Activated T-helper 1 cell treated with anti-CD3 and anti-CD28 coated beads, Interleukin-12 subunit alpha, Interleukin-12 subunit beta, Interleukin-2, Interleukin-4 antibody, amounts not matched to agents 30 ng/mL and 10 ng/mL and 1 ng/mL, durations not matched to agents 14 hours and 24 hours and 36 hours (primary cell): ENCODE measurements around the gene RPL14. TPM values are rescaled to one million over a fixed set of nuclear protein-coding genes. Genes with fewer than 3 reads are reported as not detected.
"Not testable (repeated sequence)": the region's sequence is repeated elsewhere in the genome, so short reads cannot be mapped to it uniquely, and the experiment has no call there.

Experiments
- DNase-seq: peaks from one replicate; pipeline ENCODE4 v3.0.0; 2021; ENCODE audit warnings: low spot score
- H3K27ac Mint-ChIP-seq: one replicate; pipeline ENCODE4 v1.8.0; 2021; ENCODE audit warnings: mild to moderate bottlenecking, mixed read lengths
- H3K27me3 Mint-ChIP-seq: one replicate; pipeline ENCODE4 v1.8.0; 2022; ENCODE audit warnings: mild to moderate bottlenecking, moderate library complexity, mixed read lengths; ENCODE audit not compliant: insufficient read depth
- H3K36me3 Mint-ChIP-seq: one replicate; pipeline ENCODE4 v1.8.0; 2021; ENCODE audit warnings: low read depth, mixed read lengths
- H3K4me1 Mint-ChIP-seq: one replicate; pipeline ENCODE4 v1.8.0; 2021; ENCODE audit warnings: low read depth, mixed read lengths
- H3K4me3 Mint-ChIP-seq: one replicate; pipeline ENCODE4 v1.8.0; 2021; ENCODE audit warnings: mild to moderate bottlenecking, moderate library complexity, mixed read lengths
- H3K9me3 Mint-ChIP-seq: one replicate; pipeline ENCODE4 v1.8.0; 2021; ENCODE audit warnings: mixed read lengths
- intact Hi-C: fragments of 100-400 bp; cut with micrococcal nuclease; formaldehyde crosslinking; loops from one replicate; pipeline ENCODE4 v1.15.1; 2024
- total RNA-seq: library from RNA; stranded (reverse); gene quantifications from 2 replicates; pipeline ENCODE4 v1.2.3, GENCODE V29; 2022

RPL14 gene
- total RNA-seq, 1 donor from 2014 or later, result 2,245 TPM

DNA sequence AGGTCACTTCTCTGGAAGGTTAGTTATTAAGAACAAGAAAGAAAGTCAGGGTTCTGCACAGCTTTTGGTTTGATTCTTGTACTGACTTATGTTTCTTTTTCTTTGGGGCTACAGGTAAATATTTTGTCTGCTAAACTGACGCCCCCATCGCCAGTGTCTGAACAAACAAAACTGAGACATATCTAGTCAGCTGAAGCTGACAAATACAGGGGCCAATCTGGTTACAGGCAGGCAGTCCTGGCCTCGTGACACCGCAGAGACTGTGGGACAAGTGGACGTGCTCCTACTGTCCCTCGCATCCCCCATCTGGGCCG, 4.6 kb upstream of the RPL14 start:
- Mint-ChIP-seq H3K4me1 (peaks cover 35% of the 10 kb centered on the region), H3K27ac (peak overlapping the region; percentile 96), H3K9me3 (no peaks in the 10 kb centered on the region), H3K36me3 (peaks cover 5% of the 10 kb centered on the region), H3K27me3 (no peaks in the 10 kb centered on the region), H3K4me3 (peak overlapping the region; percentile 91)
- no peak for DNase-seq
- intact Hi-C loops, result loop anchor here (1.0 to 2.0 kb wide), 4 partner anchors 54 to 1560 kb away; partner anchors contain the start of genes CTNNB1 and ZNF620

DNA sequence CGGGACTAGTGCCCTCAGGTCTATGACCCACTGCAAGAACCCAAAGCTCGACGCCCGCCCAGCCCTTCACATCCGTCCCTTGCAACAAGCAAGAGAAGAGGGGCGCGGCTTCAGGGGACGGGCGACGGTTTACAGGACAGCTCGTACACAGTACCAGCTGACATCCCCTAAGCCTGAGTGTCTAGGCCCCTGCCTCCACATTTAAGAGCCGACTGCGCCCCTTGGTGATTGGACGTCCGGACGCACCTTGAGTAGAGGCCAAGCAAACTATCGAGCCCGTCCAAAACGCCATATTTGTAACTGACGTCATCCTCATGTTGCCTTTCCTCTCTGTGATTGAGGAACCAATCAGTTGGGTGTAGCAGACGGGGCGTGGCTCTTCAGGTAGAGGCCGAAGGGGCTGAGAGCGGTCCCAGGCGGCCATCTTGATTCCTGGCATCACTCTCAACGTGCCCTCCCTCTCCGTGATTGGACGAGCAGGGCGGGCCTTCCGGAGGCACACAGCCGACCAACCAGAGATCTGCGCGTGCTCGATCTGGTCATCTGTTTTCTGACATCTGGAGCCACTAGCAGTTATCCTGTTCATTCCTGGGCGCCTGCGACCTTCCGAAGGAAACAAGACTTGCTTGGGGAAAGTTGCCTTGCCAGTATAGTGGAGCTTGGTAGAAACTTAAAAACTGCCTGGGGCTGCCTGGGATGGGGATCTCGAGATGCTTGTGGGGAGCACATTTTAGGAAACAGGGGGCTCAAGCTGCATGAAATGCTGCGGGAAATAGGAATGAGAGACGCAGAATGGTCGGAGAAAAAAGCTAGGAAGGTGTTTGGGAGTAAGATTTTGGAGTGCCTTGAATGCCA, 4.0 kb upstream of the RPL14 start:
- Mint-ChIP-seq H3K36me3 (peaks cover 10% of the 10 kb centered on the region), H3K4me3 (peak overlapping the region; percentile 91), H3K4me1 (peaks cover 40% of the 10 kb centered on the region), H3K27me3 (no peaks in the 10 kb centered on the region), H3K9me3 (no peaks in the 10 kb centered on the region), H3K27ac (peak overlapping the region; percentile 96)
- DNase-seq, result peak; percentile 95
- intact Hi-C loops, result loop anchor here (1.0 to 2.0 kb wide), 8 partner anchors 24 to 1560 kb away; partner anchors contain the start of genes CTNNB1, EIF1B, ULK4 and ZNF619

DNA sequence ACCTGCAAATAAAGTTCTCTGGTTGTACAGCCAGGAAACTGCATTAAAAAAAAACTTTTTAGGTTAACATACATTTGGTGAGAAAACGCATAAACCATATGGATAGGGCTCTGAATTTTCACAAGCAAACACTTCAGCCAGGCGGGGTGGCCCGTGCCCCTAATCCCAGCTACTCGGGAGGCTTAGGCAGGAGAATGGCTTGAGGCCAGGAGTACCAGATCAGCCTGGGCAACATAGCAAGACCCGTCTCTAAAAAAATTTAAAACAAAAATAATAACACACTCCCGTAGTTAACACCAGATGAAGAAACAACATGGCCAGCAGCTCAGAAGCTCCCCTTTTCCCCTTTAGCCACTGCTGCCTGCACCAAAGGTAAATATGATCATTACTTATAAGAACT, 3.2 kb upstream of the RPL14 start:
- Mint-ChIP-seq H3K4me3 (peak overlapping the region; percentile 91), H3K4me1 (peaks cover 49% of the 10 kb centered on the region), H3K36me3 (peaks cover 17% of the 10 kb centered on the region), H3K27me3 (no peaks in the 10 kb centered on the region), H3K9me3 (no peaks in the 10 kb centered on the region), H3K27ac (no peak overlapping the region)
- intact Hi-C loops, result loop anchor here (1.0 to 2.0 kb wide), 6 partner anchors 23 to 1559 kb away; partner anchors contain the start of genes EIF1B, ULK4, ZNF619 and ZNF620
- DNase-seq, result no peak

DNA sequence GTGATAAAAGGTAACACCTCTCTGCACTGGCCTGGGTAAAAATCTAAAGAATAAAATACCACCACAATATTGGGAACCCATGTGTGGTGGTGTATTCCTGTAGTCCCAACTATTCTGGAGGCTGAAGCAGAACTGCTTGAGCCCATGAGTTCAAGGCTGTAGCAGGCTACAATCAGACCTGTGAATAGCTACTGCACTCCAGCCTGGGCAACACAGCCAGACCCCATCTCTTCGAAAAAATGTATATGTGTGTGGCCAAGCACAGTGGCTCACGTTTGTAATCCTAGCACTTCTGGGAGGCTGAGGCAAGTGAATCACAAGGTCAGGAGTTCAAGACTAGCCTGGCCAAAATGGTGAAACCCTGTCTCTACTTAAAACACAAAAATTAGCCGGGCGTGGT, 1.8 kb upstream of the RPL14 start:
- H3K27ac Mint-ChIP-seq, result no peak overlapping the region

DNA sequence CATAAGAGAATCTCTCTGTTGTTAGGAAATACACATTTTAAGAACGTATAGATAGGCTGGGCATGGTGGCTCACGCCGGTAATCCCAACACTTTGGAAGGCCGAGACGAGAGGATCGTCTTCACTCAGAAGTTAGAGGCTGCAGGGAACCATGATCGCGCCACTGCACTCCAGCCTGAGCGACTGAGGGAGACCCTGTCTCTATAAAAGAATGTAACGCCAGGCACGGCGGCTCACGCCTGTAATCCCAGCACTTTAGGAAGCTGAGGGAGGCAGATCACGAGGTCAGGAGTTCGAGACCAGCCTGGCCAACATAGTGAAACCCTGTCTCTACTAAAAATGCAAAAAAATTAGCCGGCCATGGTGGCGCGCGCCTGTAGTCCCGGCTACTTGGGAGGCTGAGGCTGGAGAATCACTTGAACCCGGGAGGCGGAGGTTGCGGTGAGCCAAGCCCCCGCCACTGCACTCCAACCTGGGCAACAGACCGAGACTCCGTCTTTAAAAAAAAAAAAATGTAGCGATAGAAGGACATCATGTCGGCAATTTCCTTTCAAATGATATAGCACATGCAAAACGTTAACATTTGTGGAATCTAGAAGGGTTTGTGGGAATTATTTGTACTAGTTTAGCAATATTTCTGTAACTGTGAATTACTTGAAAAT, 730 bp upstream of the RPL14 start:
- intact Hi-C loops, result loop anchor here (5.0 kb wide), 2 partner anchors 1049 to 1636 kb away; partner anchors contain the start of genes RPSA and TRAK1
- Mint-ChIP-seq H3K27ac (peak overlapping the region; percentile 97), H3K36me3 (peaks cover 32% of the 10 kb centered on the region), H3K4me1 (peaks cover 53% of the 10 kb centered on the region), H3K4me3 (peak overlapping the region; percentile 97), H3K27me3 (no peaks in the 10 kb centered on the region), H3K9me3 (no peaks in the 10 kb centered on the region)
- no peak for DNase-seq

More for the DNA sequence above, 1.8 kb upstream of the RPL14 start:
- peaks cover 53% of the 10 kb centered on the region for H3K4me1 Mint-ChIP-seq
- peak overlapping the region; percentile 97 for H3K4me3 Mint-ChIP-seq
- intact Hi-C loops, result loop anchor here (5.0 kb wide), 2 partner anchors 1048 to 1637 kb away; partner anchors contain the start of genes RPSA and TRAK1
- no peaks in the 10 kb centered on the region for H3K9me3 Mint-ChIP-seq
- no peak for DNase-seq
- no peaks in the 10 kb centered on the region for H3K27me3 Mint-ChIP-seq
- peaks cover 27% of the 10 kb centered on the region for H3K36me3 Mint-ChIP-seq

DNA sequence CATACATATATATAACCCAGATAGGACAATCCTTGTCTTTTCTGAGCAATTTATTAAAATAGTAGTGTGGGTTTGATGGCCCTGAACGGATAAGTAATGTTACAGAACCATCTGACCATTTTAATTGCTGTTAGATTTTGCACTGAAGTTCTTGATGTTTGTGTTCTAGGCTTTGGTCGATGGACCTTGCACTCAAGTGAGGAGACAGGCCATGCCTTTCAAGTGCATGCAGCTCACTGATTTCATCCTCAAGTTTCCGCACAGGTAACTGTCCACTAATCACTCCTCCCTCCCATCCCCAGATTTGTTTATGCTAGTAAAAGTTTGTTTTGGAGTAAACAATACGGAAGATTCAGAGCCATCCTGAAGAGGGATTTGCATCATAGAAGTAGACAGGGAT, 1.3 kb downstream of the RPL14 start:
- Mint-ChIP-seq H3K4me3 (peak overlapping the region; percentile 97), H3K27ac (peak overlapping the region; percentile 96), H3K9me3 (no peaks in the 10 kb centered on the region), H3K27me3 (no peaks in the 10 kb centered on the region), H3K36me3 (peaks cover 43% of the 10 kb centered on the region), H3K4me1 (peaks cover 44% of the 10 kb centered on the region)
- intact Hi-C loops, result loop anchor here (5.0 kb wide), 2 partner anchors 1051 to 1634 kb away; partner anchors contain the start of genes RPSA and TRAK1
- no peak for DNase-seq

DNA sequence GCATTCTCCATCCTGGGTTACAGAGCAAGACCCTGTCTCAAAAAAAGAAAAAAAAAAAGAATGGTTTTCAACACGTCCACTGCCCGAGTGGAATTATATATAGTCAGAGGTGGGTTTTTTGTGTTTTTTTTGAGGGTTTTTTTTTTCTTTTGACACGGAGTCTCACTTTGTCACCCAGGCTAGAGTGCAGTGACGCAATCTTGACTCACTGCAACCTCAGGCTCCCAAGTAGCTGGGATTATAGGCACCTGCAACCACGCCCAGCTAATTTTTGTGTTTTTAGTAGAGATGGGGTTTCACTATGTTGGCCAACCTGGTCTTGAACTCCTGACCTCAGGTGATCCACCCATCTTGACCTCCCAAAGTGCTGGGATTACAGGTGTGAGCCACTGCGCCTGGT, 3.3 kb downstream of the RPL14 start:
- Mint-ChIP-seq H3K4me3 (peak overlapping the region; percentile 42), H3K36me3 (peaks cover 60% of the 10 kb centered on the region), H3K4me1 (peaks cover 46% of the 10 kb centered on the region)
- H3K27ac Mint-ChIP-seq, H3K9me3 Mint-ChIP-seq, intact Hi-C loops, DNase-seq, H3K27me3 Mint-ChIP-seq: not testable (repeated sequence)

DNA sequence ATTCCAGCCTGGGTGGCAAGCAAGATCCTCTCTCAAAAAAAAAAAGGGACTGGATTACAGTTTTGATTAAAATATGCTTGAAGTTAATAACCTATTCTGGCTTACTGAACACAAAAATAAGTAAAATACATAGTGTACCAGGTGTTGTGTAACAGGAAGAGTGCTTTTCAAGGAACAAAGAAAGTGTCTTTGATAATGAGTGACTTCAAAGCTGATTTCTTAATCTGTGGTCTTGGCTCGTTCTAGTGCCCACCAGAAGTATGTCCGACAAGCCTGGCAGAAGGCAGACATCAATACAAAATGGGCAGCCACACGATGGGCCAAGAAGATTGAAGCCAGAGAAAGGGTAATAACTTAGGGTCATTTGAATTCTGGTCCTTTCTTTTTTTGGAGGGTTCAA, 4.0 kb downstream of the RPL14 start:
- no peaks in the 10 kb centered on the region for H3K27me3 Mint-ChIP-seq
- no peak overlapping the region for H3K4me3 Mint-ChIP-seq
- no peak for DNase-seq
- peaks cover 64% of the 10 kb centered on the region for H3K36me3 Mint-ChIP-seq
- intact Hi-C loops, result no loop called here
- no peaks in the 10 kb centered on the region for H3K9me3 Mint-ChIP-seq
- no peak overlapping the region for H3K27ac Mint-ChIP-seq
- peaks cover 46% of the 10 kb centered on the region for H3K4me1 Mint-ChIP-seq

DNA sequence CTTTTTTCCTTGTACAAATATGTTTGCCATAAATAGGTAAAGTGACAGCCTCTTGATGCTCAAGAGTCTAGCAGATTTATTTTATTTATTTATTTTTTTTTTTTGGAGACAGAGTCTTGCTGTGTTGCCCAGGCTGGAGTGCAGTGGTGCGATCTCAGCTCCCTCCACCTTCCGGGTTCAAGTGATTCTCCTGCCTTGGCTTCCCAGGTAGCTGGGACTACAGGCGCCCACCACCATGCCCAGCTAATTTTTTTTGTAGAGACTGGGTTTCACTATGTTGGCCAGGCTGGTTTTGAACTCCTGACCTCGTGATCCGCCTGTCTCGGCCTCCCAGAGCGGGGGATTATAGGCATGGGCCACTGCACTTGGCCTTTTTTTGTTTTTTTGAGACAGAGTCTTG, 5.7 kb downstream of the RPL14 start:
- H3K27me3 Mint-ChIP-seq, intact Hi-C loops, DNase-seq, H3K9me3 Mint-ChIP-seq, H3K27ac Mint-ChIP-seq, H3K4me3 Mint-ChIP-seq: not testable (repeated sequence)
- Mint-ChIP-seq H3K36me3 (peaks cover 67% of the 10 kb centered on the region), H3K4me1 (peaks cover 44% of the 10 kb centered on the region)

DNA sequence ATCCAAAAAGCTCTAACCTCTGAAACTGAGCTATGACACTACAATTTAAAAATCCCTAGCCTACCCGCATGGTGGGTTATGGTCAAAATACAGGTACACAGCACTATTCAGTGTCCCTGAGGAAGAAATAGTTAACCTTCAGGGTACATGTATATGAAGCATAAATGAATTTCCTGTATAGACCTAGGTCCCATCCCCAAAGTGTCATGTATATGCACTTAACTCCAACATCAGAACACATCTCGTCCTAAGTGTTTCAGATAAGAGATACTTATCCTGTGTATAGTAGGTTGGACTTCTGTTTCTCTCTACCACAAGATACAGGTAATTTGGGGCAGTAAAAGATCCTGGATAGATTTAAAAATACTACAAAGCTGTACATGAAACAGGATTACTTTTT, 6.4 kb downstream of the RPL14 start:
- DNase-seq, result no peak
- Mint-ChIP-seq H3K4me3 (no peak overlapping the region), H3K36me3 (peaks cover 59% of the 10 kb centered on the region), H3K27ac (no peak overlapping the region), H3K27me3 (no peaks in the 10 kb centered on the region), H3K4me1 (peaks cover 36% of the 10 kb centered on the region), H3K9me3 (no peaks in the 10 kb centered on the region)
- intact Hi-C loops, result no loop called here

DNA sequence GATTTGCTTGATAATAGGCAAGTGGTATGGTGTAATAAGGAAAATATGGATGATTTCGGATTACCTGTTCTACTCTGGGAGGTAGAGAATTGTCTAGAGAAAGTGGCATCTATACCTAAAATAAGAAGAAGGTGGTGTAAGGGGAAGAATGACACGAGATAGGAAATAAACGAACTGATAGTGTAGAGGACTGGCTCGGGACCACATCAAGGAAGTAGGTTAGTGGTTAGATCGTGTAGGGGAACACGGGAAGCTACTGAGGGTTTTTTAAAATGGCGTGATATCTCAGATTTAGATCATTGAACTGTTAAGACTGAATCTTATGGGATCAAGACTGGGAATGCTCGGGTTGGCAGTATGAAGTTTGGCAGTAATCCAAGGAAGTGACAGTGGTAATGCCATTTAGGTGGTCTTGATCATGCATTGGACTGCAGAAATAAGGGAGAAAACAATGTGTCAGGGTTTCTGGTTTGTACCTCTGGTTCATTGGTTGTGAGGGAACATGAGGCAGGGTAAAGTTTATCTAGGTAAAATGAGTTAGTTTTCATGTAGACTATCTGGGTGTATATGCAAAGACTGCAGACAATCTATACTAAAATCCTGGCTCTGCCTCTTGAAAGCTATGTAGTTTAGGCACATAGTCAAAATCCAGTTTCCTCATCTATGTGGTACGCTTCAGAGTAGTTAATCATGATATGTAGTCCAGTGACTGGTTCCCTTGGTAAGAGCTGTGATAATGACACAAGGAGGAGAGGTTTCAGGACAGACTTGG, 7.4 kb downstream of the RPL14 start:
- H3K27ac Mint-ChIP-seq, result peak overlapping the region; percentile 29
- no peaks in the 10 kb centered on the region for H3K27me3 Mint-ChIP-seq
- H3K4me1 Mint-ChIP-seq, result peaks cover 28% of the 10 kb centered on the region
- peaks cover 51% of the 10 kb centered on the region for H3K36me3 Mint-ChIP-seq
- H3K9me3 Mint-ChIP-seq, result no peaks in the 10 kb centered on the region
- no peak for DNase-seq
- intact Hi-C loops, result no loop called here
- no peak overlapping the region for H3K4me3 Mint-ChIP-seq

DNA sequence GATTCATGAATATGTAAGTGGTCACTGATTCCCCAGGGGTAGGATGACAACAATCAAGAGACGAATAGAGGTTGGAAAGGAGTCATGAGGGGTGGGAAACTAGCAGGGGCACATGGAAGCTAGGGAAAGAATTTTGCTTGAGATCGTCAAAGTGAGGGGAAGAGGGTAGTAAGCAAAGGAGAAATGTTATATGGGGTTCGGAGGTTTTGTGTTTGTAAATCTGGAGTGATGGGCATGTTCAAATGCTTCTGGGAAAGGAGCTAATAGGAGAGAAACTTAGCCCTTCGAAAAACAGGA, 7.9 kb downstream of the RPL14 start:
- Mint-ChIP-seq H3K27ac (peak overlapping the region; percentile 1), H3K4me3 (no peak overlapping the region), H3K36me3 (peaks cover 49% of the 10 kb centered on the region), H3K9me3 (no peaks in the 10 kb centered on the region), H3K27me3 (no peaks in the 10 kb centered on the region), H3K4me1 (peaks cover 28% of the 10 kb centered on the region)
- no peak for DNase-seq
- intact Hi-C loops, result no loop called here
